Astrocyte (in vitro differentiated cells and primary cell): ENCODE measurements around the gene CDYL.

Source experiments
- CTCF ChIP-seq: IDR thresholded peaks from 2 replicates; pipeline ENCODE4 v1.5.1; 2011; ENCODE audit warnings: low read depth, mild to moderate bottlenecking, inconsistent platforms, low read length, moderate library complexity; ENCODE audit not compliant: insufficient read depth
- EZH2 ChIP-seq: IDR thresholded peaks from 2 replicates; pipeline ENCODE4 v1.6.1; 2012; ENCODE audit warnings: mild to moderate bottlenecking, low read length, inconsistent platforms; ENCODE audit not compliant: insufficient read depth

GRCh38 chr6:4858194-4859015, 82.2 kb downstream of the CDYL start:
- no peak for TF ChIP-seq CTCF
- no peak for TF ChIP-seq EZH2
